Thyroid gland (tissue), 4 donors: ENCODE data around the gene HELLS. TPM values are rescaled to one million over a fixed set of nuclear protein-coding genes. Genes with fewer than 3 reads are reported as not detected.
A peak's percentile ranks its signal among the peaks of the same experiment; 100 is the strongest.
"Not testable (repeated sequence)": the region's sequence is repeated elsewhere in the genome, so short reads cannot be mapped to it uniquely, and the experiment has no call there.

Experiments
- DNase-seq, 2 donors: peaks; one replicate each; pipeline ENCODE4 v3.0.0-alpha.2; 2019
- H3K27ac ChIP-seq, 3 donors: fragments of 200-600 bp; sonication (generic); 1 replicate in 2 of 3; 2 replicates in 1 of 3; pipeline ENCODE4 v1.5.1; 2016 to 2019; ENCODE audit warnings: mild to moderate bottlenecking in 1 of 3, moderate library complexity in 1 of 3
- H3K27me3 ChIP-seq: fragments of 200-600 bp; sonication (generic); one replicate; pipeline ENCODE4 v1.5.1; 2019
- H3K36me3 ChIP-seq, 2 donors: fragments of 200-600 bp; sonication (generic); one replicate each; pipeline ENCODE4 v1.5.1; 2016 to 2019
- H3K4me1 ChIP-seq, 2 donors: fragments of 200-600 bp; sonication (generic); one replicate each; pipeline ENCODE4 v1.5.1; 2017 to 2019
- H3K4me3 ChIP-seq, 3 donors: fragments of 200-600 bp; sonication (generic); replicated peaks in 1 of 3; 1 replicate in 2 of 3; 2 replicates in 1 of 3; pipeline ENCODE4 v1.5.1; 2016; ENCODE audit warnings: mild to moderate bottlenecking in 1 of 3
- H3K9me3 ChIP-seq: fragments of 200-600 bp; sonication (generic); one replicate; pipeline ENCODE4 v1.5.1; 2017
- CTCF ChIP-seq, 6 experiments: fragments of 200-600 bp in 3 of 6; fragments of 450-650 bp in 3 of 6; sonication (generic) in 3 of 6; IDR thresholded peaks; one replicate each; pipeline ENCODE4 v1.5.1; 2016 to 2019; ENCODE audit warnings: antibody characterized with exemption in 6 of 6, mild to moderate bottlenecking in 2 of 6, inconsistent platforms in 1 of 6, moderate library complexity in 1 of 6
- POLR2A ChIP-seq, 2 donors: fragments of 450-650 bp; IDR thresholded peaks; one replicate each; pipeline ENCODE4 v1.6.1; 2017; ENCODE audit warnings: antibody characterized with exemption in 2 of 2, mild to moderate bottlenecking in 2 of 2, moderate library complexity in 1 of 2
- WGBS, 2 donors: methylation state at CpG; one replicate each; pipeline ENCODE4 v1.1.5; 2017; 5-methylcytosine and 5-hydroxymethylcytosine counted together
- intact Hi-C: fragments of 100-400 bp; cut with DNase I; formaldehyde crosslinking; loops from one replicate; pipeline ENCODE4 v1.15.1; 2023
- total RNA-seq, 4 donors: library from RNA; depleted of rRNA; stranded (reverse); fragments of >200 nt; gene quantifications; one replicate each; pipeline ENCODE4 v1.2.3, GENCODE V29; 2016

The HELLS gene
- total RNA-seq, 4 donors from 2014 or later, result 2.7 to 11.2 (median 8.4) TPM

- H3K4me3 ChIP-seq, result peak overlapping the region; percentile 9 to 62 (median 61)
- H3K9me3 ChIP-seq, result no peaks in the 10 kb centered on the region
- no peak overlapping the region for H3K27ac ChIP-seq
- WGBS, 2 donors, result 3% methylated on average over 25 of the region's 25 CpGs
- H3K36me3 ChIP-seq, result no peaks in the 10 kb centered on the region
- H3K4me1 ChIP-seq, result peaks cover 0 to 14% of the 10 kb centered on the region in 2 donors
- no peak for TF ChIP-seq POLR2A (IDR thresholded peaks at IDR 0.05)
- no peak for TF ChIP-seq CTCF (IDR thresholded peaks at IDR 0.05)
- peak in 1 of 2 donors; percentile 5 for DNase-seq
- no peaks in the 10 kb centered on the region for H3K27me3 ChIP-seq
- intact Hi-C loops, result no loop called here
Observed at GRCh38 chr10:94546049-94546900, 687 bp downstream of the HELLS start.

GRCh38 chr10:94546901-94547185 lies 1.3 kb downstream of the HELLS start:
- intact Hi-C loops, result no loop called here
- WGBS, 2 donors, result 59 to 66% methylated on average over 1 of the region's 1 CpG
- DNase-seq, result no peak
- TF ChIP-seq POLR2A (IDR thresholded peaks at IDR 0.05) (no peak), CTCF (IDR thresholded peaks at IDR 0.05) (no peak)
- H3K4me1 ChIP-seq, result peaks cover 0 to 14% of the 10 kb centered on the region in 2 donors
- H3K9me3 ChIP-seq, result no peaks in the 10 kb centered on the region
- no peaks in the 10 kb centered on the region for H3K36me3 ChIP-seq
- no peak overlapping the region for H3K4me3 ChIP-seq
- no peak overlapping the region for H3K27ac ChIP-seq
- no peaks in the 10 kb centered on the region for H3K27me3 ChIP-seq

GRCh38 chr10:94549221-94549620 lies 3.6 kb downstream of the HELLS start:
- Histone ChIP-seq H3K9me3 (no peaks in the 10 kb centered on the region), H3K4me1 (peaks cover 0 to 14% of the 10 kb centered on the region in 2 donors), H3K36me3 (no peaks in the 10 kb centered on the region), H3K4me3 (no peak overlapping the region), H3K27ac (no peak overlapping the region), H3K27me3 (no peaks in the 10 kb centered on the region)
- intact Hi-C loops, result no loop called here
- no peak for DNase-seq
- no peak for TF ChIP-seq CTCF (IDR thresholded peaks at IDR 0.05)
- no peak for TF ChIP-seq POLR2A (IDR thresholded peaks at IDR 0.05)

- intact Hi-C loops, DNase-seq, H3K9me3 ChIP-seq, H3K27ac ChIP-seq, H3K36me3 ChIP-seq, H3K4me1 ChIP-seq, H3K27me3 ChIP-seq, H3K4me3 ChIP-seq: not testable (repeated sequence)
- 88 to 94% methylated on average over 13 of the region's 13 CpGs for WGBS, 2 donors
Observed at GRCh38 chr10:94567714-94568307, 22.2 kb downstream of the HELLS start.

GRCh38 chr10:94571081-94571480 lies 25.5 kb downstream of the HELLS start:
- Histone ChIP-seq H3K27ac (no peak overlapping the region), H3K4me3 (no peak overlapping the region), H3K4me1 (no peaks in the 10 kb centered on the region), H3K9me3 (no peaks in the 10 kb centered on the region), H3K36me3 (no peaks in the 10 kb centered on the region), H3K27me3 (no peaks in the 10 kb centered on the region)
- DNase-seq, result no peak
- TF ChIP-seq POLR2A (IDR thresholded peaks at IDR 0.05) (no peak), CTCF (IDR thresholded peaks at IDR 0.05) (no peak)
- intact Hi-C loops, result no loop called here
